ENCODE data around the gene ZNF827. TPM values are rescaled to one million over a fixed set of nuclear protein-coding genes. Genes with fewer than 3 reads are reported as not detected.

The ZNF827 gene
- total and polyA plus RNA-seq, 2 experiments from 2014 or later = 7.8 to 17.5 TPM

- no peaks in the 10 kb centered on the region for H3K9me3 ChIP-seq (ENCODE audit: low read depth)
- H3K27ac ChIP-seq = no peak overlapping the region
- H3K4me1 ChIP-seq (ENCODE audit: insufficient read depth) = no peaks in the 10 kb centered on the region
- no peak for TF ChIP-seq EZH2 (IDR thresholded peaks at IDR 0.05; ENCODE audit: borderline replicate concordance)
- TF ChIP-seq EZH2phosphoT487 (IDR thresholded peaks at IDR 0.05; ENCODE audit: low read depth, severe bottlenecking, unreplicated experiment) = no peak
- no peak for TF ChIP-seq CTCF (IDR thresholded peaks at IDR 0.05; ENCODE audit: poor library complexity)
- H3K9me2 ChIP-seq (replicated peaks; ENCODE audit: insufficient read depth) = no peaks in the 10 kb centered on the region
- peaks cover 15% of the 10 kb centered on the region for H4K20me1 ChIP-seq (ENCODE audit: insufficient read depth, poor library complexity, severe bottlenecking)
- H3K36me3 ChIP-seq (replicated peaks; ENCODE audit: insufficient read depth, low read depth) = no peaks in the 10 kb centered on the region
- peaks cover 94% of the 10 kb centered on the region for H3K79me2 ChIP-seq
- no peak overlapping the region for H2AFZ ChIP-seq
- H3K27me3 ChIP-seq = no peaks in the 10 kb centered on the region
- H3K4me2 ChIP-seq = no peak overlapping the region
- H3K4me3 ChIP-seq = no peak overlapping the region
- 71% methylated on average over 7 of the region's 7 CpGs for WGBS (ENCODE audit: low lambda C conversion rate, missing lambda C conversion rate)
- no peak for DNase-seq (ENCODE audit: low spot score)
Observed at GRCh38 chr4:145898466-145898865, 40.2 kb downstream of the ZNF827 start.

GRCh38 chr4:145895056-145895455, 43.6 kb downstream of the ZNF827 start:
- no peak overlapping the region for H3K4me2 ChIP-seq
- no peak overlapping the region for H3K4me3 ChIP-seq
- H3K36me3 ChIP-seq (replicated peaks; ENCODE audit: insufficient read depth, low read depth) = no peaks in the 10 kb centered on the region
- no peaks in the 10 kb centered on the region for H3K9me3 ChIP-seq (ENCODE audit: low read depth)
- DNase-seq (ENCODE audit: low spot score) = no peak
- H3K9me2 ChIP-seq (replicated peaks; ENCODE audit: insufficient read depth) = no peaks in the 10 kb centered on the region
- H3K79me2 ChIP-seq = peaks cover 68% of the 10 kb centered on the region
- TF ChIP-seq CTCF (IDR thresholded peaks at IDR 0.05; ENCODE audit: poor library complexity) (no peak), EZH2 (IDR thresholded peaks at IDR 0.05; ENCODE audit: borderline replicate concordance) (no peak), EZH2phosphoT487 (IDR thresholded peaks at IDR 0.05; ENCODE audit: low read depth, severe bottlenecking, unreplicated experiment) (no peak)
- no peak overlapping the region for H2AFZ ChIP-seq
- H4K20me1 ChIP-seq (ENCODE audit: insufficient read depth, poor library complexity, severe bottlenecking) = peaks cover 5% of the 10 kb centered on the region
- no peak overlapping the region for H3K27ac ChIP-seq
- no peaks in the 10 kb centered on the region for H3K27me3 ChIP-seq
- 92% methylated on average over 3 of the region's 3 CpGs for WGBS (ENCODE audit: low lambda C conversion rate, missing lambda C conversion rate)
- no peaks in the 10 kb centered on the region for H3K4me1 ChIP-seq (ENCODE audit: insufficient read depth)

GRCh38 chr4:145891958-145892357, 46.7 kb downstream of the ZNF827 start:
- H3K79me2 ChIP-seq = peaks cover 49% of the 10 kb centered on the region
- 92% methylated on average over 11 of the region's 11 CpGs for WGBS (ENCODE audit: low lambda C conversion rate, missing lambda C conversion rate)
- H3K27me3 ChIP-seq = no peaks in the 10 kb centered on the region
- no peak overlapping the region for H2AFZ ChIP-seq
- no peak for DNase-seq (ENCODE audit: low spot score)
- no peak overlapping the region for H3K27ac ChIP-seq
- TF ChIP-seq CTCF (IDR thresholded peaks at IDR 0.05; ENCODE audit: poor library complexity) (no peak), EZH2 (IDR thresholded peaks at IDR 0.05; ENCODE audit: borderline replicate concordance) (no peak), EZH2phosphoT487 (IDR thresholded peaks at IDR 0.05; ENCODE audit: low read depth, severe bottlenecking, unreplicated experiment) (no peak)
- no peak overlapping the region for H3K4me3 ChIP-seq
- no peaks in the 10 kb centered on the region for H3K36me3 ChIP-seq (replicated peaks; ENCODE audit: insufficient read depth, low read depth)
- H3K4me2 ChIP-seq = no peak overlapping the region
- H3K4me1 ChIP-seq (ENCODE audit: insufficient read depth) = no peaks in the 10 kb centered on the region
- H3K9me2 ChIP-seq (replicated peaks; ENCODE audit: insufficient read depth) = no peaks in the 10 kb centered on the region
- H4K20me1 ChIP-seq (ENCODE audit: insufficient read depth, poor library complexity, severe bottlenecking) = no peaks in the 10 kb centered on the region
- H3K9me3 ChIP-seq (ENCODE audit: low read depth) = no peaks in the 10 kb centered on the region

GRCh38 chr4:145890689-145891088, 47.9 kb downstream of the ZNF827 start:
- no peaks in the 10 kb centered on the region for H3K4me1 ChIP-seq (ENCODE audit: insufficient read depth)
- no peak overlapping the region for H3K4me3 ChIP-seq
- no peaks in the 10 kb centered on the region for H3K27me3 ChIP-seq
- peaks cover 46% of the 10 kb centered on the region for H3K79me2 ChIP-seq
- H3K9me3 ChIP-seq (ENCODE audit: low read depth) = no peaks in the 10 kb centered on the region
- 95% methylated on average over 3 of the region's 3 CpGs for WGBS (ENCODE audit: low lambda C conversion rate, missing lambda C conversion rate)
- H3K36me3 ChIP-seq (replicated peaks; ENCODE audit: insufficient read depth, low read depth) = no peaks in the 10 kb centered on the region
- H3K27ac ChIP-seq = no peak overlapping the region
- H2AFZ ChIP-seq = no peak overlapping the region
- no peaks in the 10 kb centered on the region for H4K20me1 ChIP-seq (ENCODE audit: insufficient read depth, poor library complexity, severe bottlenecking)
- H3K4me2 ChIP-seq = no peak overlapping the region
- no peaks in the 10 kb centered on the region for H3K9me2 ChIP-seq (replicated peaks; ENCODE audit: insufficient read depth)
- no peak for DNase-seq (ENCODE audit: low spot score)
- no peak for TF ChIP-seq EZH2phosphoT487 (IDR thresholded peaks at IDR 0.05; ENCODE audit: low read depth, severe bottlenecking, unreplicated experiment)
- TF ChIP-seq EZH2 (IDR thresholded peaks at IDR 0.05; ENCODE audit: borderline replicate concordance) = no peak
- no peak for TF ChIP-seq CTCF (IDR thresholded peaks at IDR 0.05; ENCODE audit: poor library complexity)
